Cardiac muscle cell (in vitro differentiated cells and primary cell): ENCODE data around the gene SDC1. TPM values are rescaled to one million over a fixed set of nuclear protein-coding genes. Genes with fewer than 3 reads are reported as not detected.

Experiments used
- DNase-seq, 2 donors: peaks; one replicate each; pipeline versions ENCODE4 v3.0.0 to v3.0.0-alpha.2; 2010 to 2017; ENCODE audit warnings: low read depth in 1 of 2, low spot score in 1 of 2
- H3K27ac ChIP-seq: fragments of 200-600 bp; sonication (generic); 2 replicates; pipeline ENCODE4 v1.5.1; 2016
- H3K27me3 ChIP-seq: fragments of 200-600 bp; sonication (generic); 2 replicates; pipeline ENCODE4 v1.6.0; 2016; ENCODE audit warnings: control low read depth
- H3K36me3 ChIP-seq: fragments of 200-600 bp; sonication (generic); 2 replicates; pipeline ENCODE4 v1.5.1; 2016; ENCODE audit warnings: control low read depth
- H3K4me1 ChIP-seq: fragments of 200-600 bp; sonication (generic); 2 replicates; pipeline ENCODE4 v1.8.1; 2017; ENCODE audit warnings: low read depth, mild to moderate bottlenecking, mixed run types
- H3K4me3 ChIP-seq: fragments of 200-600 bp; sonication (generic); 2 replicates; pipeline ENCODE4 v1.5.1; 2016; ENCODE audit warnings: mild to moderate bottlenecking
- H3K9me3 ChIP-seq: fragments of 200-600 bp; sonication (generic); 2 replicates; pipeline ENCODE4 v1.5.1; 2017; ENCODE audit warnings: low read depth, mild to moderate bottlenecking, control low read depth
- CTCF ChIP-seq: IDR thresholded peaks from 2 replicates; pipeline ENCODE4 v1.5.1; 2012; ENCODE audit warnings: low read depth, mild to moderate bottlenecking, low read length
- polyA plus RNA-seq: library from polyadenylated mRNA; unstranded; fragments of >200 nt; fragmentation: Nextera tagmentation; extraction: Ambion mirVana; gene quantifications from 2 replicates; pipeline ENCODE4 v1.2.1, GENCODE V29; 2016
- total RNA-seq: library from RNA; depleted of rRNA; stranded (reverse); fragments of >200 nt; gene quantifications from 2 replicates; pipeline ENCODE4 v1.2.3, GENCODE V29; 2016

SDC1 gene
- total and polyA plus RNA-seq, 2 experiments from 2014 or later: 13.3 to 14.0 TPM

DNA sequence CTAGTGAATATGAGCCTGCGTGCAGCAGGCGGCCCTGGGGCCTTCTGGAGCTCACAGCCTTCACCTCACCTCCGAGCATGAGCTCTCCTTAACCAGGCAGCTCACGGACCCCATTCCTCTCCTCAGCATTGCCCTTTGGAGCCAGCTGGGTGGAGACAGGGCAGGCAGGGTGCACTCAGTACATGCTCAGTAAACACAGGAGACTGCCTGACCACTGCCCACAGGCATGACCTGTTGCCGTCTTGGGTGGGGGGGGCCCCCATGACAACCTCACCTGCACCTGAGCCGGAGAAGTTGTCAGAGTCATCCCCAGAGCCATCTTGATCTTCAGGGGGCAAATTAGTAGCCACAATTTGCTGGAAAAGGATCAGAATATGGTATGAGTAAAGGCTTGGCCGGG, 19.9 kb downstream of the SDC1 start:
- no peak for TF ChIP-seq CTCF
- Histone ChIP-seq H3K36me3 (no peaks in the 10 kb centered on the region), H3K9me3 (no peaks in the 10 kb centered on the region), H3K27me3 (no peaks in the 10 kb centered on the region), H3K4me3 (no peak overlapping the region), H3K4me1 (no peaks in the 10 kb centered on the region), H3K27ac (no peak overlapping the region)
- no peak for DNase-seq

- Histone ChIP-seq H3K27me3 (no peaks in the 10 kb centered on the region), H3K36me3 (no peaks in the 10 kb centered on the region), H3K4me1 (no peaks in the 10 kb centered on the region), H3K4me3 (no peak overlapping the region), H3K27ac (no peak overlapping the region), H3K9me3 (no peaks in the 10 kb centered on the region)
- TF ChIP-seq CTCF: no peak
- DNase-seq: no peak
Measured at GRCh38 chr2:20203521-20204225, 21.3 kb downstream of the SDC1 start.

GRCh38 chr2:20203072-20203471, 21.9 kb downstream of the SDC1 start:
- Histone ChIP-seq H3K27me3 (no peaks in the 10 kb centered on the region), H3K4me1 (no peaks in the 10 kb centered on the region), H3K36me3 (no peaks in the 10 kb centered on the region), H3K4me3 (no peak overlapping the region), H3K27ac (no peak overlapping the region), H3K9me3 (no peaks in the 10 kb centered on the region)
- no peak for DNase-seq
- TF ChIP-seq CTCF: no peak

DNA sequence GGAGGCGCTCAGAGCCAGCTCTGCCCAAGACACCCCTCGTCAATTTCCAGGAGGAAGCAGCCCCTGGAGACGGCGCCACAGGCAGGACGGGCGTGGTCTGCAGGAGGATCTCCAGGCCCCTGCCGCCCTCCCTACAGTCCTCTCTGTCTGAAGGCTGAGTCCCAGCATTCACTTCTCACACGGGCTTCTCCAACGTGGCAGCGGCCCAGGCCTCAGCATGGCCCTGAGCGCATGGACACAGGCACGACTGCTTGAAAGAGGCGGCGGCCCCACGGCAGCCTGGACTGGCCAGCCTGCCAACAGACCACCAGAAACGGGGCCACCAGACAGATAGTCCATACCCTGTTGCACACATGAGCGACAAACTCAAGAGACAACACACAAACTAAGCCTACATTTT, 23.3 kb downstream of the SDC1 start:
- H3K9me3 ChIP-seq: no peaks in the 10 kb centered on the region
- H3K27me3 ChIP-seq: no peaks in the 10 kb centered on the region
- no peak overlapping the region for H3K27ac ChIP-seq
- H3K4me1 ChIP-seq: no peaks in the 10 kb centered on the region
- H3K36me3 ChIP-seq: no peaks in the 10 kb centered on the region
- DNase-seq: no peak
- no peak for TF ChIP-seq CTCF
- H3K4me3 ChIP-seq: no peak overlapping the region

DNA sequence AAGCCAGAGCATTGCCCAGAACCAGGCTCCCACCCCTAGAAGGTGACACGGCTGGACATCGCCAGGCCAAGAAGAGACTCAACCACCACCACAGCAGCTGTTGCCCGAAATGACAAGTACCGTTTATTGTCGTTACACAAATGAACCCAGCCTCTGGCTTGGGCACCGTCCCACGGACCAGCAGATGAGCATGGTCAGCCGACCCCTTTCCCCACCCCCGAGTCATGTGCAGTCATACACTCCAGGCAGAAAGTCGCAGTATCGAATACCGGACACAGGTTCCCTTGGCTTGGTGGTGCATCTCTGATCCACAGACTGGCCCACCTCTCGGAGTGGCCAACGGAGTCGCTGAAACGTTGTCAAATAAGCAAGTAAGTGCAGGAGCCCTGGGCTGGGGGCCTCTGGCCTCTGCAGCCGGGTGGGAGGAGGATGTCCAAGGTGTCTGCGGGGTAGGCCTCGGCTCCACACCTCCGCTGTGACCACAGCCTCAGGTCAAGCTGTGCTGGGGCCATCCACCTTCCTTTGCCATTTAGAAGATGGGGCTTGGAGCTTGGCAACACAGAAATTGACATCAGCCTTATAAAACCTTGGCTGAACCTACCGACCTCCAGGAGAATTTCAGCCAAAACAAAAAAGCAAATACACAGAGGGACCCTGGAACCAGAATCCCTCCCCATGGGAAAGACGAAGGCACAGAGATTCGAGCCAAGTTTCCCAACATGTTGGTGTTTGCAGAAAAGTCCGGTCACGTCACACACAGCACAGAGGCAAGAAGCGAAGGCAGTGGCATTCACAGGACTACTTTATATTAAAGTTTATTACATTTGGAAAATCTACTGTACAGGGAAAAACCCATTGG, 24.0 kb downstream of the SDC1 start:
- H3K4me1 ChIP-seq: no peaks in the 10 kb centered on the region
- no peaks in the 10 kb centered on the region for H3K9me3 ChIP-seq
- no peak for TF ChIP-seq CTCF
- DNase-seq: no peak
- H3K27me3 ChIP-seq: no peaks in the 10 kb centered on the region
- no peak overlapping the region for H3K27ac ChIP-seq
- no peaks in the 10 kb centered on the region for H3K36me3 ChIP-seq
- no peak overlapping the region for H3K4me3 ChIP-seq
